ENCODE results near the gene ARHGEF11.
"Not testable (repeated sequence)": the region's sequence is repeated elsewhere in the genome, so short reads cannot be mapped to it uniquely, and the experiment has no call there.

Gene ARHGEF11

DNA sequence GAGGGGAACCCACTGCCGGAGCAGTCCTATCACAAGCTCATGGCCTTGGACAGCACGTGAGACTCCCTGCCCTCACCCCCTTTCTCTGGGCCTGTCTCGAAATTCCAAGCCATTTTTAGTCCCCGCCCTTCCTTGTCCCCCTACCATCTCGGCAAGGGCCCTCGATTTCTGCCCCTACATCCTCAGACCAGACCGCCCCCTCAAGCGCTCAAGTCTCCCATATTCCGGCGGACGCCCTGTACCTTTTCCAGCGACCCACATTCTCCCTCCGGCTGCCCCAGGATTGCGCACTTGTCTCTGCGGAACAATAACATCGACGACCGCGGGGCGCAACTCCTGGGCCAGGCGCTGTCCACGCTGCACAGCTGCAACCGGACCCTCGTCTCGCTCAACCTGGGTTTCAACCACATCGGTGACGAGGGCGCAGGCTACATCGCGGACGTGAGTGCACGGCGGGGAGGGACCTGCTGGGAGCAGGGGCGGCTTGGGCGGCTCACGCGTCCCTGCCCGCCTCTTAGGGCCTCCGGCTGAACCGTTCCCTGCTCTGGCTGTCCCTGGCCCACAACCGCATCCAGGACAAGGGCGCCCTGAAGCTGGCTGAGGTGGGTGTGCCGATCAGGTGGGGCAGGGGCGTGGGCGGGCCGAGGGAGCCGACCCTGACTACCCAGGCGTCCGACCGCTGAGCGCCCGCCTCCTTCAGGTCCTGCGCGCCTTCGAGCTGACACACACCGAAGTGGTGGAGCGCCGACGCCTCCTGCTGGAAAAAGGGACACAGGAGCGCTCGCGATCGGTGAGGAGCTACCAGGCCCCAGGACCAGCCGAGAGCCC is 118.1 kb downstream of the ARHGEF11 start:
- DNase-seq = peak; percentile 84 to 97

DNA sequence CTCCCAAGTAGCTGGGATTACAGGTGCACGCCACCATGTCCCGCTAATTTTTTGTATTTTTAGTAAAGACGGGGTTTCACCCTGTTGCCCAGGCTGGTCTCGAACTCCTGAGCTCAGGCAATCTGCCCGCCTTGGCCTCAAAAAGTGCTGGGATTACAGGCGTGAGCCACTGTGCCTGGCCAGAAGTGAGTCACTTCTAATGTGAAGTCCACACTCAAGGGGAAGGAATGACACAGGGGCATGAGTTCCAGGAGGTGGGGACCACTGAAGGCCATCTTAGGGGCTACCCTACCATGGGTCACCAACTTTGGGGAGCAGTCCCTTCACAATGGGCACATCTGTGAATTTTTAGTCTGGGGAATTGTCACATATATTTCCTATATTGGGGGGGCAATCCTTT is 118.8 kb downstream of the ARHGEF11 start:
- not testable (repeated sequence) for DNase-seq

DNA sequence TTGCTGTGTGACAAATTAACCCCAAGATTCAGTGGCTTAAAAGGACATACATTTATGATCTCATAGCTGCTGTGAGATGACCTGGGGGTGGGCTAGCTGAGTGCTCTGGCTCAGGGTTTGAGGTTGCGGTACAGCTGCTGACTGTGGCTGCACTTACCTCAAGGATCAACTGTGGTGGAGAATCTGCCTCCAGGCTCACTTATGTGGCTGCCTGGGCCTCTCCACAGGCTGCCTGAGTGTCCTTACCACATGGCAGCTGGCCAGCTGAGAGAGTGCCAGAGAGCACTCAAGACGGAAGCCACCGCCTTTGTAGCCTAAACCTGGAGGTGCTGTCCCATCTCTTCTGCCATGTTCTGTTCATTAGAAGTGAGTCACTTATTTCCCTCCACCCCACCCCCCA is 119.4 kb downstream of the ARHGEF11 start:
- DNase-seq = no peak

DNA sequence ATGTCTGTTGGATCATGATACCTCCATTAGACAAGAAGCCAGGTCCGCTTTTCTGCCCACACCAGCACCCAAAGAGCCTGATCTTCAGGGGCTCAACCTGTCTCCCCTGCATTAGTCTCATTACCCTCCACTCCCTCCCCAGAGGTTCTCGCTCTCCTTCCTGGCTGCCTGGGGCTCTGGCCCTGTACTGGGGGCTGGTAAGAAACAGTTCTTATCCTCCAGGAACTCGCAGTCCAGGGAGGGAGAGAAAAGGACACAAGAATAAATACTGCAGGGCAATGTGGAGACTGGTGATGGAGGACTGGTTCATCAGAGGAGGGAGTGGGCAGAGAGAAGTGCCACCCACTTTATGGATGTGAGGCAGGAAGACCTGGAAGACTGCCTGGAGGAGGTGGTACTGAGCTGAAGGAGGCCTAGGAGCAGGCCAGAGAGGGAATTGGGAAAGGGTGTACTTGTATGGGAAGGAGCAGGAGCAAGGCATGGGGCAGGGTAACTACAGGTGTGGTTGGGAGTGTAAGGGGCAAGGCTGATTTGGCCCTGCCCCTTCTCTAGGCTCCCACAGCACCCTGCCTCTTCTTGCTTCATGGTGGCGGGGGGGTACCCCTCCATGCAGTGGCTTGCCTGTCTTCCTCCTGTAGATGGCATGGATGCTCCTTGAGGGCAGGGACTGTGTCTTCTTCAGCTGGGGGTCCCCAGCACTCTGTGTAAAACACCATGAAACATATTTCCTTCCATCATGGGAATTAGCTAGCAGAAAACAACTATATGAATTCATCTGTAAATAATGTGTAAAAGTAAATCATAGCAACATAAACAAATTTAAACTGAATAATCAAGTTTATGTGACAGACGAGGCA is 120.2 kb downstream of the ARHGEF11 start:
- no peak for DNase-seq

DNA sequence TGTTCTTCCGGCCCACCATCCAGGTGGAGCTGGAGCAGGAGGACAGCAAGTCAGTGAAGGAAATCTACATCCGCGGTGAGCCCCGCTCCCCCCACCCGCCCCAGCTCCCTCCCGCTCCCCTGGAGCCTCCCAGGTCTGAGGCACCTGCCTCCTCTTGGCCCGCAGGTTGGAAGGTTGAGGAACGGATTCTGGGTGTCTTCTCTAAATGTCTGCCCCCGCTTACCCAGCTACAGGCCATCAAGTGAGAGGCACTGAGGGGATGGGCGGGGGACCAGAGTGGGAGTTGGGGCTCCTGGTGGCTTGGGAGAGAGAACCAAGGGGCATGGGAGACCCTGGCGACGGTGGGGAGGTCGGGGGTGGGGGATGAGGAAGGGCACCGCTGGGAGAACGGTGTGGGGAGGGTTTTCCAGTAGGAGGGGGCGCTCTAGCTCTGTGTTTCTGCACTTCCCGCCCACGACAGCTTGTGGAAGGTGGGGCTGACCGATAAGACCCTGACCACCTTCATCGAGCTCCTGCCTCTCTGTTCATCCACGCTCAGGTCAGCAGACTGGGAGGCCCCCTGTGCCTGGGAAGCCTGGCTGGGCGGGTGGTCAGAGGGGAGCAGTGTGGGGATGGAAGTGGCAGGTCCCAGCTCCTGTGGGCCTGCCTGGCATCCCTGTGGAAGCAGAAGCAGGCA is 120.9 kb downstream of the ARHGEF11 start:
- DNase-seq = no peak

DNA sequence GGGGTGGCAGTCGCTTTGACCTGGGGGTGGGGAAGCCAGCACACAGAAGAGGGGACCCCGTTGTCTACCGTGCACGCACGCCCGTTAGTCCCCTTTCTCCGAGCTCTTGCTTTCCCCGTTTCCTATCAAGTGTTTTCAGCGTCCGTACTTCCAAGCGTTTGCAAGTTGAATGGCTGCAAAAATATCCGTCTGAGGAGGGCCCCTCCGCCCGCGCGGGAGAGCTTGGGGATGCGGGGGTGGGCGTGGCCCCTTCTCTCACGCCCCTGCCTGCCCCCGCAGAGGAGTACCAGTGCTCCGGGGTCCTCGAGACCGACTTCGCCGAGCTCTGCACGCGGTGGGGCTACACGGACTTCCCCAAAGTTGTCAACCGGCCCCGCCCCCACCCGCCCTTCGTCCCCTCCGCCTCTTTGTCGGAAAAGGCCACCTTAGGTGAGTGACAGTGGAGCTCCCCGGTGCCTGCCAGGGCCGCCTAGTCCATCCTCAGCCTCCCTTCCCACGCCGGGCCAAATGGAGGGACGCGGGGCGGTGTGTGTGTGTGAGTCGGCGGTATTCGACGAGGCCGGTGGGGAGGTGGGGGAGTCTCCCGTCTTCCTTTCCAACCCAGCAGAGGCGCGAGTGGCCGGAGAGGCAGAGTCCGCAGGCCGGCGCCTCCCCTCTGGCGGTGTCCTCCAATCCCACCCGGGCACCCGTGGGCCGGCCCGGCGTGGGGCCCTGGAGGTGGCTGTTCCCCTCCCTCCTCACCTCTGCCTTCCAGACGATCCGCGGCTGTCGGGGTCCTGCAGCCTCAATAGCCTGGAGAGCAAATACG is 121.7 kb downstream of the ARHGEF11 start:
- DNase-seq = peak in 1 of 2 experiments; percentile 53

DNA sequence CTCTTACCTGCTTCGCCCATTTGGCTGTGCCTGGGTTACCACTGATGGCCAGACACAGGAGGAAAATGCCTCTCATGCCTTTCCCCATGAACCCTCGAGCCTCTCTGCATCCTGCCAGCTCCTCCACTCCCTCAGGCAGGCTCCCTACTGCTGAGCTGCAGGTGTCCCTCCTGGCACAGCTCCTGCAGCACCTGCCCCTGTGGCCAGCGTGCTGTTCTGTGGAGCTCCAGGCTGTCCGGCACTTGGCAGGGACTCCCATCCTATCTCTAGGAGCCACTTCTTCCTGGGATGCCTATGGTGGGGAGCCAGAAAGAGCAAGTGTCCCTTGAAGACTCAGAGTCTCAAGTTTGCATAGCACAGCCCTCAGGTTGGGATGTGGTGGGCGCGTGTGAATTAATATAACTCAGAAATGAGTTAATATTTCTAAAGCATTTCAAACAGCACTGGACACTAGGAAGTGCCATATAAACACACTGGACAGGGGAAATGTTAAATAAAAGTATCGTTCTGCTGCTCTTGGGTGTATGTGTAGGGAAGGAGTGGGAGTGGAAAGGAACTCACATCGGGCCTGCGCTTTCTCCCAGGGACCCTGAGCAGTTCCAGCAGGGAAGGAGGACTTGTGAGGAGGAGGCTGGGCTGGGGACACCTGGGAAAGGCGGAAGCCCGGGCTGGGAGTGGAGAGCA is 122.4 kb downstream of the ARHGEF11 start:
- peak in 1 of 2 experiments; percentile 70 for DNase-seq

DNA sequence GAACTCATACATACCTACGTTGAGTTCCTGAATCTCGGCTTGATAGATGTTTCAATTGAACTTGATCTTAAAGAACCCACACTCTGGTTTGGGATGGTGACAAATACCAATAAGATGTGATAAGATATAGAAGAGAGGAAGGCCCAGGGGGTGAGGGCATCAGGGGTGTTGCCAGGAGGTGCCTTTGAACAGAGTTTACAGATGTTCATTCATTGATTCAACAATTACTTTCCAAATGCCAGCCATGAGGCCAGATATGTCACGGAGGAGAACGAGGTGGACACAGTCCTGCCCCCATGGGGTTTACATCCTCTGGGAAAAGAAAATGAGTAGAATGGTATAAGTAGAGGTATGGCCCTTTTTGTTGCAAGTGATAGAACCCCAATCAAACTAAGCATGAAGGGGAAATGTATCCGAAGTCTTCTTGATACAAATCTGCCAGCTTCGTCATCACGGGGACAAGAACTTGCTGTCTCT is 124.5 kb downstream of the ARHGEF11 start:
- DNase-seq = no peak

DNA sequence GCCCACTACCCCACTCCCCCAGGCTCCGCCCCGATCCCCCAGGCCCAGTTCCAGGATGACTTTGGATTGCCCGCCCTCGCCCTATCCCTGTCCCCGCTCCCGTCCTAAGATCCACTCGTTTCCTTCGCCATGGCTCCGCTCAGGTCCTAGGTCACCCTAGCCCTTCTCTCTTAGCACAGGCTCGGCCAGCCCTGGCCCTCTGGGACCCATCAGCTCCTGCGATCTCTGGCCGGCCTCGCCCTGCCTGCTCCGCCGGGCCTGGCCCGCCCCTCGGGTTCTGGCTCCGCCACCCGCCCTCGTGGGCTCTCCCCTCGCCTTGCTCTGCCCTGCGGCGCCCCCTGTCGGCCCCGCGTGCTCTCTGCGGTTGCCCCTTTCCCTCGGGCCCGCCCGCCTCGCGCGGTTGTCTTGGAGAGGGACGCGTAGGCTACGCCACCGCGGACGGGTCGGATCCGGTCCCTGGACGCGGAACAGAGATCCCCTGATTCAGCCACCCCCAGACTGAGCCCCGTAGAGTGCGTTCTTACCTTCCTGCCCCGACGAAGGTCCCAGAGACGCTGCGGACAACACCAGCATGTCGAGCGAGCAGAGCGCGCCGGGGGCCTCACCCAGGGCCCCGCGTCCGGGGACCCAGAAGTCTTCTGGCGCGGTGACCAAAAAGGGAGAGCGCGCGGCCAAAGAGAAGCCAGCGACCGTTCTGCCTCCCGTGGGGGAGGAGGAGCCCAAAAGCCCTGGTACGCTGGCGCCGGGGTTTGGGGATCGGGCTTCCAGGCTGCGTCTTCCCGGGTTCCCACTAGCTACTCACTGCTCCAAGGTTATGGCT is 125.1 kb downstream of the ARHGEF11 start, which contains the start of gene LRRC71:
LRRC71 (plus strand) TSS at position 400 of the 820 bp plus-strand sequence; CDS start at position 572, 172 bp downstream.
- DNase-seq = peak; percentile 83 to 98

DNA sequence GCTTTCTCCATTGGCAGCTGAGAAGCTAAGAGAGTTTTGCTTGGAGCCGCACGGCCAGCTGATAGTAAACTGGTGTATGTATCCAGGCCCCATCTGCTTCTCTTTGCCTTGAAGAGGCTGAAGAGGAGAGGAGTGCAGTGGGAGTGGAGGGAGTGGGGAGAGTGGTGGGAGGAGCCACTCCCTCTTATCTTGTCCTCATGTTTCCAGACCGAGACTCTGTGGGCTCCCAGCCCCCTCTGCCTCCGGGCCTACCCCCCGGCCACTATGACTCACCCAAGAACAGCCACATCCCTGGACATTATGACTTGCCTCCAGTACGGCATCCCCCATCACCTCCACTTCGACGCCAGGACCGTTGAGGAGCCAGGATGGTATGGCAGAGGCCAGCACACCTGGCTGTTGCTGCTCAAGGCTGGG is 131.1 kb downstream of the ARHGEF11 start:
- no peak for DNase-seq

DNA sequence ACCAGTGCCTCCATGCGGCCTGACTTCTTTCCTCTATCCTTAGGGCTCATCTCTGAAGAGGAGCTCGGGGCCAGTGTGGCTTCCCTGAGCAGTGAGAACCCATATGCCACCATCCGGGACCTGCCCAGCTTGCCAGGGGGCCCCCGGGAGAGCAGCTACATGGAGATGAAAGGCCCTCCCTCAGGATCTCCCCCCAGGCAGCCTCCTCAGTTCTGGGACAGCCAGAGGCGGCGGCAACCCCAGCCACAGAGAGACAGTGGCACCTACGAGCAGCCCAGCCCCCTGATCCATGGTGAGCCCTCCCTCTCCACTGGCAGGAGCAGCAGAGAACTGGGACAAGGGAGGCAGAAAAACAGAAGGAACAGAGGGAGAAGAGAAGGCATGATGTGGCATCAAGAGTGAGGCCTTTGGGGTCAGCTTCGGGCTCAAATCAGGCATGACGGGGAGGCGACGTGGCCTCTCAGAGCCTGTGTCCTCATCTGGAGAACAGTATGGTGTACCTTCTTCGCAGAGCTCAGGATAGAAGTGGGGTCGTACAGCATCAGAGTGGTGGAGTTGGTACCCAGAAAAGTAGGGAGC is 131.6 kb downstream of the ARHGEF11 start:
- no peak for DNase-seq

DNA sequence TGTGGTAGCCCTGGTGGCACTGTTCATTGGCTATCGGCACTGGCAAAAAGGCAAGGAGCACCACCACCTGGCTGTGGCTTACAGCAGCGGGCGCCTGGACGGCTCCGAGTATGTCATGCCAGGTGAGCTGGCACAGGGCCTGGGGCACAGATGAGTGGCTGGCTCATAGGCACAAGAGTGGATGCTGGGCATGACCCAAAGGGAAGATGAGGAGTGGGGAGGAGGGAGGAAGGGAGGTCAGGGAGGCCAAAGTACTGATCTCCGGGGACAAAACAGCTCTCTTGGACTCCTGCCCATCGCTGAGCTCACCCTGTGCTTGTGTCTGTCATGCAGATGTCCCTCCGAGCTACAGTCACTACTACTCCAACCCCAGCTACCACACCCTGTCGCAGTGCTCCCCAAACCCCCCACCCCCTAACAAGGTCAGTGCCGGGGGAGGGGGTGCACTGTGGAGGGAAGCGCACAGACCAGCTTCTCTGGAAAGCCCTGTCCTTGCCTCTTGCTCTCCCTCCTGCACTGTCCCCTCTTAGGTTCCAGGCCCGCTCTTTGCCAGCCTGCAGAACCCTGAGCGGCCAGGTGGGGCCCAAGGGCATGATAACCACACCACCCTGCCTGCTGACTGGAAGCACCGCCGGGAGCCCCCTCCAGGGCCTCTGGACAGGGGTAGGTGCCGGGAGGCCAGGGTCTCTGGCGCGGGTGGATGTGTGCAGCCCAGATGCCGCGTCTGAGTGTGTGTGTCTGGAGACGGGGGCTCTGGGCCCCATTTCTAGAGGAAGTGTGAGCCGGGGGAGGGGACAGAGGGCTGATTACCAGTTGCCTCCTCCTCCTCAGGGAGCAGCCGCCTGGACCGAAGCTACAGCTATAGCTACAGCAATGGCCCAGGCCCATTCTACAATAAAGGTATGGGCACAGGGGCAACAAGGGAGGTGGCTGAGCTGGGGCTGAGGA is 132.4 kb downstream of the ARHGEF11 start:
- DNase-seq = no peak

DNA sequence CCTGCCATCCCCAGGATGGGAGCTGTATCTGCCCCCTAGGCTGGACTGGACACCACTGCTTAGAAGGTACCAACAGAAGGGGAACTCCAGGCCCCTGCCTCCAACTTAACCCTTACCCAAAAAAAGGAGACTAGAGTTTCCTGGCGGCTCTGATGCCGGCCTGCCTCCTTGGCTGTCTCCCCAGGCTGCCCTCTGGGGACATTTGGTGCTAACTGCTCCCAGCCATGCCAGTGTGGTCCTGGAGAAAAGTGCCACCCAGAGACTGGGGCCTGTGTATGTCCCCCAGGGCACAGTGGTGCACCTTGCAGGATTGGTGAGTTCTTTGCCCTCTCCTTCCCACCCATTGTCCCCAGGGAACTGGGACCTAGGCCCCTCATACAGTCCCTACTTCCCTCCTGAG is 133.2 kb downstream of the ARHGEF11 start:
- DNase-seq = no peak

DNA sequence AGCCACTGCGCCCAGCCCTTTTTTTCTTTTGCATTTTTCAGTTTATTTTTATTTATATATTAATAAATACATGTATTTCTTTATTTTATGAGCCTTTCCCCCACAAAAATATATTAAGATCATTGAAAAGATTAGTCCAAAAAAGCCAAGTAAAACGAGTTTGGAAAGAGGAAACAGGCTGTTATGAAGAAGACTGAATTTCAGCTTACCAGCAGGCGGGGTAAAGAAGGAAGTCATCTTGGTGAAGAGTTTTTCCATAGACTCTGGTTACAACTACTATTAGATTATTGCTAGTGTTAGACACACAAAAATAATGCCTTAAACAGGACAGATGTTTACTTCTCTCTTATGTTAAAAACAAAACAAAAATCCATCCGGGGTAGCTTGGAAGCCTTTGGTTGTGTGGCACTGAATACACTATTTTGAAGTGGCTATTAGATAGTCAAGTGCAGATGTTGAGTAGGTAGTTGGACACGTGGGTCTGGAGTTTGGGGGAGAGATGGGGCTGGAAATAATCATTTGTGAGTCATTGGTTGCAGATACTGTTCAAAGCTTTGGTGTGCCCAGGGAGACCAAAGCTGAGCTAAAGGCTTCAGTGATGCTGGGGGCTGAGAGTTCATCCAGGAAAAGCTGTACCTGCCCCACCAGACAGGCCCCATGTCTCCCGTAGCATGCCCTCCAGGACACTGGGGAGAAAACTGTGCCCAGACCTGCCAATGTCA is 133.8 kb downstream of the ARHGEF11 start:
- no peak for DNase-seq

DNA sequence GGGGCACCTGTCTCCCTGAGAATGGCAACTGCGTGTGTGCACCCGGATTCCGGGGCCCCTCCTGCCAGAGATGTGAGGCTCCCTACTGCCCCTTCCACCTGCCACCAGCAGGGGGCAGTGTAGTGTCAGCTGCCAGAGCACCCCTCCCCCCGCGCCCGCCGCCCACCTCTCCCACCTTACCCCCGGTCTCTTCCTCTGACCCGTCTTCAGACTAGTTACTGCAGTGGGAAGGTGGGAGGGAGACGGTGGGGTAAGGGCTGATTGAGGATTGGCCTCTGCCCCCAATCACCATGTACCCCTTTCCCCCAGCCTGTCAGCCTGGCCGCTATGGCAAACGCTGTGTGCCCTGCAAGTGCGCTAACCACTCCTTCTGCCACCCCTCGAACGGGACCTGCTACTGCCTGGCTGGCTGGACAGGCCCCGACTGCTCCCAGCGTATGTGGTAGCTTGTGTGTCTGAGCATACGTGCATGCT is 135.2 kb downstream of the ARHGEF11 start:
- peak; percentile 67 to 89 for DNase-seq

DNA sequence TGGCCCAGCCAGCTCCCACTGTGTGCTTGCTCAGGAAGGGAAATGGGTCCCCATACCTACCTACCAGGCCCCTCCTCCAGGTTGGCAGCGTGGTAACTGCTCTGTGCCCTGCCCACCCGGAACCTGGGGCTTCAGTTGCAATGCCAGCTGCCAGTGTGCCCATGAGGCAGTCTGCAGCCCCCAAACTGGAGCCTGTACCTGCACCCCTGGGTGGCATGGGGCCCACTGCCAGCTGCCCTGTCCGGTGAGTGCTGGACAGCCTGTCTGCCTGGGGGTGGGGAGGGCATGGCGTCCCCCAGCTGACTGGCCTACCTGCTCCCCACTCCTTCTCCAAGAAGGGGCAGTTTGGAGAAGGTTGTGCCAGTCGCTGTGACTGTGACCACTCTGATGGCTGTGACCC is 135.9 kb downstream of the ARHGEF11 start:
- DNase-seq = no peak

DNA sequence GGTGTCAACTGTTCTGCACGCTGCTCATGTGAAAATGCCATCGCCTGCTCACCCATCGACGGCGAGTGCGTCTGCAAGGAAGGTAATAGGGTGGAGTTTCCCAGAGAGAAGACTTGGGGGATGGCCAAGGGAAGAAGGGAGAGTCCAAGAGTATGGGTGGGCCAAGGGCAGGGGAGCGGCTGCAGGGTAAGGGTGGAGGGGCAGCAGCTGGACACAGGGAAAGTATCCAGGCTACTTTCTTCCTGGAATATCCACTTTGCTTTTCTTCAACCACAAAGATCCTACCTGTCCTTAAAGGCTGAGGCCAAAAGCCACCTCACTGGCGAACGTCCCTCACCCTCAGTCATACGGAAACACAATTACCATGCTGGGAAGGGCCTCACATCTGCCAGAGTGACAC is 136.6 kb downstream of the ARHGEF11 start:
- DNase-seq = no peak

DNA sequence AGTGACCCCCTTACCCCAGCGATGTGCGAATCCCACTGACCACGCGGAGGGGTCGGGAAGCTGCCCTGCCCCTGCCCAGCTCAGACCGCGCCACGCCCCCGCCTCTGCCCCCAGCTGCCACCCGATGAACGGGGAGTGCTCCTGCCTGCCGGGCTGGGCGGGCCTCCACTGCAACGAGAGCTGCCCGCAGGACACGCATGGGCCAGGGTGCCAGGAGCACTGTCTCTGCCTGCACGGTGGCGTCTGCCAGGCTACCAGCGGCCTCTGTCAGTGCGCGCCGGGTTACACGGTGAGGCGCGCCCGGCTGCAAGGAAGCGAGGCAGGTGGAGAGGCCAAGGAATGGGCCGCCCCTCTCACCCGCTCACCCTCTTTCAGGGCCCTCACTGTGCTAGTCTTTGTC is 137.0 kb downstream of the ARHGEF11 start:
- DNase-seq = peak in 1 of 2 experiments; percentile 45
